Aorta (tissue), 5 donors: Measurements from ENCODE around the gene LPCAT3. TPM values are rescaled to one million over a fixed set of nuclear protein-coding genes. Genes with fewer than 3 reads are reported as not detected.

ENCODE experiments used
- ATAC-seq: fragments of 200-7000 bp; cut with Tn5 transposase; one replicate; pipeline ENCODE4 v1.9.1; 2022; ENCODE audit warnings: moderate library complexity; ENCODE audit not compliant: low FRiP score
- DNase-seq, 2 donors: peaks; one replicate each; pipeline ENCODE4 v3.0.0-alpha.2; 2020
- H3K27ac ChIP-seq, 2 donors: one replicate each; pipeline ENCODE4 v1.5.1; 2013; ENCODE audit warnings: low read length in 2 of 2, mild to moderate bottlenecking in 2 of 2, moderate library complexity in 2 of 2, control low read depth in 1 of 2, inconsistent platforms in 1 of 2, low read depth in 1 of 2
- H3K27me3 ChIP-seq, 2 donors: one replicate each; pipeline ENCODE4 v1.6.1; 2013; ENCODE audit warnings: control low read depth in 1 of 2, low read length in 1 of 2, mild to moderate bottlenecking in 1 of 2, moderate library complexity in 1 of 2; ENCODE audit not compliant: insufficient read depth in 2 of 2, control insufficient read depth in 1 of 2
- H3K36me3 ChIP-seq, 2 donors: one replicate each; pipeline ENCODE4 v1.6.1; 2013; ENCODE audit warnings: control low read depth in 1 of 2, low read length in 1 of 2, mild to moderate bottlenecking in 1 of 2; ENCODE audit not compliant: insufficient read depth in 2 of 2, control insufficient read depth in 1 of 2
- H3K4me1 ChIP-seq, 2 donors: one replicate each; pipeline ENCODE4 v1.6.1; 2013; ENCODE audit warnings: low read length in 2 of 2, control low read depth in 1 of 2, mild to moderate bottlenecking in 1 of 2, moderate library complexity in 1 of 2; ENCODE audit not compliant: insufficient read depth in 2 of 2, control insufficient read depth in 1 of 2
- H3K4me3 ChIP-seq, 2 donors: one replicate each; pipeline ENCODE4 v1.5.1; 2013; ENCODE audit warnings: low read length in 2 of 2, control low read depth in 1 of 2, mild to moderate bottlenecking in 1 of 2
- H3K9me3 ChIP-seq: one replicate; pipeline ENCODE4 v1.6.1; 2013; ENCODE audit warnings: mild to moderate bottlenecking, low read length; ENCODE audit not compliant: control insufficient read depth
- WGBS, 2 donors: extraction: QIAGEN DNeasy Blood & Tissue Kit; methylation state at CpG; one replicate each; pipeline ENCODE4 v1.1.7; 2013; 5-methylcytosine and 5-hydroxymethylcytosine counted together
- intact Hi-C, 2 donors: fragments of 100-400 bp; cut with DNase I; formaldehyde crosslinking; loops; one replicate each; pipeline versions ENCODE4 v1.14.2 to v1.15.0; 2022
- polyA plus RNA-seq, 2 donors: library from polyadenylated mRNA; stranded (reverse); fragments of 200-250 nt; gene quantifications; one replicate each; pipeline ENCODE4 v1.2.3, GENCODE V29; 2013
- total RNA-seq, 2 donors: library from RNA; stranded (reverse); fragmentation: NEBNext Ultra II Directional; extraction: Animal tissue kit (Norgen Biotek cat#: 25700); gene quantifications; one replicate each; pipeline ENCODE4 v1.2.1, GENCODE V29; 2021
- donor health status: healthy with polysubstance abuse.
- donor health status: Bipolar disorder and iron deficiency.
- donor health status: DM: no; HTN: no; CAD: no.
- donor health status: DM: no; HTN: no; CAD: no.
- donor health status: DM: yes; HTN: yes; CAD: no.

The LPCAT3 gene
- total and polyA plus RNA-seq, 4 donors: 10.1 to 33.2 (median 28.1) TPM

DNA sequence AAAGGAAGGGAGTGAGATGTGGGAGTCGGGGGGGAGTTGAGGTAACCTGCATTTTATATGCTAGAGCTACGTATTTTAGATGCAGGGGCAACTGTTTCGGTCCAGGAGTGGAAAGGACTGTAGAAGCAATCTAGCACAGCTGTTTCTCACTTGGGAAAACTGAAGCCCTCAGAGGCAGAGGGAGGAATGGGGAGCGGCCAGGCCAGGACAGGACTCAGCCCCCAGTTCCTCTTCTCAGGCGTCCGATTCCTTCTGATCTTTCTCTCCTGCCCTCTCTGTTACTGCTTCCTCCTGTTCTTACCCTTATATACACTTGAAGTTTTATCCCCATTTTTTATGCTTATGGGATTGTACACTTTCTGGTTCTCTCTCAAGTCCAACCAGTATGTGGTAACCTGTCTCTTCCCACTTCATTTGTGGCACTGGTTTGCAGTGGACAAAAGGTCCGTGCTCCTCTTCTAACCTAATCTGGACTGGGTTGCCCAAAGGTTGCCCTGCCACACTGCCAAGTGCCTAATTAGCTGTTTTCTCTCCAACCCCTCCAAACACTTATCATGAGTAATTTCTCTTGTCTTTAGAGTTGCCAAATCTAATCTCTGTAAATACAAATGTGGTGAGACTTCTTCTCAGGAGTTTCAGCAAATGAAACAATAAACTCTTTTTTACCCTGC is 16.2 kb downstream of the LPCAT3 start:
- Histone ChIP-seq H3K4me3 (no peak overlapping the region), H3K9me3 (no peaks in the 10 kb centered on the region), H3K27ac (no peak overlapping the region), H3K36me3 (peaks cover 3% of the 10 kb centered on the region in 2 donors), H3K4me1 (no peaks in the 10 kb centered on the region), H3K27me3 (no peaks in the 10 kb centered on the region)
- DNase-seq (no peak), ATAC-seq (no peak)
- WGBS, 2 donors: 89 to 90% methylated on average over 7 of the region's 7 CpGs
- intact Hi-C loops: no loop called here

DNA sequence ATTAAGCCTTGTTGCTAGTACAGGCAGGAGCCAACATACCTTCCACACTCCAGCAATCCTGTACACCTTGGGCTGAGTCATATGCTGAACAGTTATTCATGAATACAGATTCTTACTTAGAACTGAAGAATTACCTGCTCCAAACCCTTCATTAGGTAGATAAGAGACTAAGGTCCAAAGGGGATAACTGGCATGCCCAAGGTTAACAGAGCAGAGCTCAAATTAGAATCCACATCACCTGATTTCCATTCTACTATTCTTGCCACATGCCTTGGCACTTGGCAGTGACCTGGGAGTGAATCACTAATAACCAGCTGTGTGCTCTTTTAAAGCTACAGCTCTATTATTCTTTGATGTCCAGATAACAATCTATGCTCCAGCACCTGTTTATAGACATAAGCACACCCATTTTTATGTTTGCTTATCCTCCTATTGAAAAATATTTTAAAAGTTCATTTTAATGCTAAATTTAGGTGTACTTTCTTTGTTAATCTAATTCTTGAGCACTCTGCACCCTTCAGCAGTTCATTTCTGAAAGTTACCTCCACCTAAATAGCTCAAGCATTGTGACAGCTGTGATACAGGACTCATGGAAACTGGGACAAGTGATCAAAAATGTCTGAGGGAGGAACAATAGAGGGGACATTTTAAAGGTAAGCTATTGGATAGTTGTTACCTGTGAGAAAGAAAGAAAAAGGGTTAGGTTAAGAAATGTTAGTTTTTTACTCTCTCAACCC is 19.4 kb downstream of the LPCAT3 start:
- ATAC-seq (no peak), DNase-seq (no peak)
- no peak overlapping the region for H3K4me3 ChIP-seq
- no peaks in the 10 kb centered on the region for H3K4me1 ChIP-seq
- H3K36me3 ChIP-seq: peaks cover 3 to 5% of the 10 kb centered on the region in 2 donors
- H3K27ac ChIP-seq: no peak overlapping the region
- no peaks in the 10 kb centered on the region for H3K9me3 ChIP-seq
- intact Hi-C loops: no loop called here
- no peaks in the 10 kb centered on the region for H3K27me3 ChIP-seq

DNA sequence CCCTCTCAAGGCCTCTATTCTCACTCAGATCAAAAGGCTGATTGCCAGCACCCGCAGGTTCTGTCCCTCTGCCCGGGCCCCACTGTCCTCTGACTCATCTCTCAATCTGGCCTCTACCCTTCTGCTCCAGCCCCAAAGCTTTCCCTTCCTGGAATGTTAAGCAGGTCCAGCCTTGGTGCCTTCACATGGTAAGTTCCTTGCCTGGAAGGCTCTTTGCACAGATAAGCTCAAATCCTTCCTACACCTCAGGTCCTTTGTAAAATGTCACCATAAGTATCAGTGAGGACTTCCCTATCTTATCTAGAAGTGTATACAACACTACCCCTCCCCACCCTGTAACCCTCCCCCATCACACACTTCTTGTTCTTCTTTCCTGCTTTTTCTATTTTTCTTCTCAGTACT is 22.2 kb downstream of the LPCAT3 start:
- WGBS, 2 donors: 68 to 75% methylated on average over 2 of the region's 2 CpGs
- intact Hi-C loops: no loop called here
- Histone ChIP-seq H3K27ac (no peak overlapping the region), H3K4me1 (no peaks in the 10 kb centered on the region), H3K4me3 (no peak overlapping the region), H3K36me3 (peaks cover 3 to 5% of the 10 kb centered on the region in 2 donors), H3K27me3 (no peaks in the 10 kb centered on the region), H3K9me3 (no peaks in the 10 kb centered on the region)
- DNase-seq (no peak), ATAC-seq (no peak)

DNA sequence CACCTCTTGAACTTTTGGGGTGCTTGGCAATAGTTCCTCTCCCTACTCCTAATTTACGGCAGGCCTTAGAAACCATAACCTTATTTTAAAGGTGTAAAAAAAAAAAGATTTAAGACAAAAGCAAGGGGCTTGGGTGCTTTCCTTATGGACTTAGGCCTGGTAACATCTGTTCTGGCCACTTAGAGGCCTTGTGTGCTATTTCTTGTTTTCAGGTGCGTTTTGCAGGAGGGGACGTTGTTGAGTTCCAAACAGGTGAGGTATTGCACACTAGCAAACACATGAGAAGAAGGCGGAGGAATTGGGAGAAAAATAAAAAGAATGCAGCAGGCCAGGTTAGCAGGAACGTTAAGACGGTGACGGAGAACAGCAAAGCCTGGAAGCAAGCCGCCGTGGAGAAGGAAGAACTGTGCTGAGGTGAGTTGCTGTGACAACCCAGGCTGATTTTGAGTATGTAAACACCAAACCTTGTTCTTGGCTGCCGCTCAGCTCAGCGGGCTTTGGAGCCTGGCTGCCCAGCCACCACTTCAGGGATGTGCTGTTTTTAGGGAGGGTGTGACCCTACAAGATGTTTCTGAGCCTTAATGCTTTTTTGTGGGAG is 30.2 kb downstream of the LPCAT3 start:
- no peak overlapping the region for H3K27ac ChIP-seq
- no peaks in the 10 kb centered on the region for H3K27me3 ChIP-seq
- H3K9me3 ChIP-seq: no peaks in the 10 kb centered on the region
- 86% methylated on average over 11 of the region's 11 CpGs for WGBS, 2 donors
- H3K4me3 ChIP-seq: no peak overlapping the region
- ATAC-seq (no peak), DNase-seq (no peak)
- intact Hi-C loops: no loop called here
- no peaks in the 10 kb centered on the region for H3K4me1 ChIP-seq
- peaks cover 2 to 4% of the 10 kb centered on the region in 2 donors for H3K36me3 ChIP-seq

- intact Hi-C loops: no loop called here
- 84 to 88% methylated on average over 7 of the region's 7 CpGs for WGBS, 2 donors
- H3K4me3 ChIP-seq: no peak overlapping the region
Observed at GRCh38 chr12:6982532-6982931, 35.7 kb downstream of the LPCAT3 start.

DNA sequence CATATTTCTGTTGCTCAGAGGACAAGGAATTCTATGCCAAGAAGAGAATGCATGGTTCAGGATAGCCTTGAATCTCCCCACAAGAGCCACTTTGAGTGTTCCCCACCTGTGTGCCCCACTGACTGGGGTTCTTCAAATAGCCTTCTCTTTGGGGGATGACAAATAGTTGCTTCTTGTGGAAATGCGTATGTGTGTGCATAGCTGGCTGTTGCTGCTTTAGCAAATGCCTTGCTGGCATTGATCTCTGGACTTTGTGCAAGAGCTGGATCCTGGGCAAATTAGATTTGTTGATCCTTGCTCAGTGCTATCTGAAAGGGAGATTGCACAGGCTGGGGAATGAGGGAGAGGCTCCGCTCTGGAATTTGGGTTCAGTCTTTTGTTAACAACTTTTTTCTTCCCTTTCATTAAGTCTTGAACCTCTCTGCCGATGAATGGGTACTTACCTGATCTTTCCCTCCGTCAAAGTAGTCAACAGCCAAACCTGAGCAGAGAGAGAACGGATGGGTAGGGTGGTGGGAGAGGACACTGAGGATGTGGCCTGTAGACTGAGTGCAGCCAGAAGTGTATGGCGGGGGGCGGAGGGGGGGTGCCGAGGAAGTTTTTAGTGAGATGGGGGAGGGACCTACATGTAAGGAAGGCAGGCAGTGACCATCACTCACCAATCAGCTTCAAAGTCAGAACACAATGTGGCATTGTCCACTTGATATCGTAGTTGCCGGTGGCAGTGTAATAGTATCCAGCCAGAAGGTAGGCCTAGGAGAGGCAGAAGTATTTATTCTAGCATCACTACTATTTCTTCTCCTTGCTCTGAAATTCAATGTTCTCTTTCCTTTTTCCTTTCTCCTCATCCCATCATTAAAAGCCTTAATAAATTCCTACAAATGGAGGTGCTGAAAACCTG is 36.9 kb downstream of the LPCAT3 start:
- WGBS, 2 donors: 85 to 94% methylated on average over 10 of the region's 10 CpGs
- no peaks in the 10 kb centered on the region for H3K4me1 ChIP-seq

More at GRCh38 chr12:6982532-6982931, 35.7 kb downstream of the LPCAT3 start:
- no peaks in the 10 kb centered on the region for H3K4me1 ChIP-seq
- ATAC-seq (no peak), DNase-seq (no peak)
- peaks cover 0 to 6% of the 10 kb centered on the region in 2 donors for H3K36me3 ChIP-seq
- H3K27ac ChIP-seq: no peak overlapping the region
- H3K9me3 ChIP-seq: no peaks in the 10 kb centered on the region
- no peaks in the 10 kb centered on the region for H3K27me3 ChIP-seq

GRCh38 chr12:6980740-6981139 is 37.5 kb downstream of the LPCAT3 start:
- no peak overlapping the region for H3K4me3 ChIP-seq
- no peaks in the 10 kb centered on the region for H3K9me3 ChIP-seq
- peaks cover under 1 to 6% of the 10 kb centered on the region in 2 donors for H3K36me3 ChIP-seq
- H3K4me1 ChIP-seq: no peaks in the 10 kb centered on the region
- DNase-seq (no peak), ATAC-seq (no peak)
- intact Hi-C loops: no loop called here
- H3K27ac ChIP-seq: no peak overlapping the region
- no peaks in the 10 kb centered on the region for H3K27me3 ChIP-seq

More for the DNA sequence above, 36.9 kb downstream of the LPCAT3 start:
- Histone ChIP-seq H3K4me3 (no peak overlapping the region), H3K36me3 (peaks cover 0 to 6% of the 10 kb centered on the region in 2 donors), H3K9me3 (no peaks in the 10 kb centered on the region), H3K27ac (no peak overlapping the region), H3K27me3 (no peaks in the 10 kb centered on the region)
- intact Hi-C loops: no loop called here
- DNase-seq: no peak
- no peak for ATAC-seq

DNA sequence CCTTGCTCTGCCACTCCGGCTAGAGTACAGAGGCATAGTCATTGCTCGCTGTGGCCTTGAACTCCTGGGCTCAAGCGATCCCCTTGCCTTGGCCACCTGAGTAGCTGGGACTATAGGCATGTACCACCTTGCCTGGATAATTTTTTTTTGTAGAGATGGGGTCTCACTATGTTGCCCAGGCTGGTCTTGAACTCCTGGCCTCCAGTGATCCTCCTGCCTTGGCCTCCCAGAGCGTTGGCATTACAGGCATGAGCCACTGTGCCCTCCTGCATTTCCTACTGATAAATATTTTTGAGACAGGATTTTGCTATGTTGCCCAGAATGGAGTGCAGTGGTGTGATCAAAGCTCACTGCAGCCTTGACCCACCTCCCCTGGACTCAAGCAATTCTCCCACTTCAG is 38.2 kb downstream of the LPCAT3 start:
- Histone ChIP-seq H3K36me3 (peaks cover 8 to 10% of the 10 kb centered on the region in 2 donors), H3K27me3 (no peaks in the 10 kb centered on the region), H3K27ac (no peak overlapping the region), H3K9me3 (no peaks in the 10 kb centered on the region), H3K4me1 (no peaks in the 10 kb centered on the region), H3K4me3 (no peak overlapping the region)
- no peak for ATAC-seq
- 95 to 96% methylated on average over 4 of the region's 4 CpGs for WGBS, 2 donors
- DNase-seq: no peak
- intact Hi-C loops: no loop called here
